K562 (cell line): ENCODE measurements around the gene AGO1. TPM values are rescaled to one million over a fixed set of nuclear protein-coding genes. Genes with fewer than 3 reads are reported as not detected.

Experiments used
- ARID2 ChIP-seq: fragments of 450-650 bp; IDR thresholded peaks from 2 replicates; pipeline ENCODE4 v1.6.1; 2017; ENCODE audit warnings: antibody characterized with exemption, mild to moderate bottlenecking
- BRCA1 ChIP-seq, 2 experiments: fragments of 450-650 bp in 1 of 2; sonication (generic) in 1 of 2; formaldehyde crosslinking in 1 of 2; IDR thresholded peaks; 2 replicates each; pipeline versions ENCODE4 v1.5.0 to v1.6.1; 2017 to 2020; ENCODE audit warnings: mild to moderate bottlenecking in 1 of 2, missing genetic modification reagents in 1 of 2
- CREB5 ChIP-seq: fragments of 250-450 bp; sonication (Bioruptor Pico); IDR thresholded peaks from 2 replicates; pipeline ENCODE4 v1.5.0; 2020; ENCODE audit warnings: mild to moderate bottlenecking
- ELF2 ChIP-seq: fragments of 250-450 bp; sonication (Bioruptor Pico); IDR thresholded peaks from 2 replicates; pipeline ENCODE4 v1.5.0; 2021; ENCODE audit warnings: mild to moderate bottlenecking
- FOXA3 ChIP-seq, 2 experiments: fragments of 450-650 bp in 1 of 2; sonication (generic) in 1 of 2; formaldehyde crosslinking; IDR thresholded peaks in 1 of 2; conservative IDR thresholded peaks in 1 of 2; 2 replicates each; pipeline versions ENCODE4 v1.4.0 to v1.8.0; 2020 to 2022; ENCODE audit warnings: mild to moderate bottlenecking in 2 of 2, missing genetic modification reagents in 1 of 2
- GMEB1 ChIP-seq: fragments of 250-450 bp; sonication (Bioruptor Pico); IDR thresholded peaks from 2 replicates; pipeline ENCODE4 v1.4.0; 2020; ENCODE audit warnings: mild to moderate bottlenecking
- HDAC1 ChIP-seq, 2 experiments: fragments of 450-650 bp; IDR thresholded peaks; 2 replicates each; pipeline ENCODE4 v1.6.1; 2016 to 2017; ENCODE audit warnings: inconsistent platforms in 1 of 2, mild to moderate bottlenecking in 1 of 2, moderate library complexity in 1 of 2
- KDM1A ChIP-seq, 2 experiments: fragments of 450-650 bp; IDR thresholded peaks; 2 replicates each; pipeline ENCODE4 v1.6.1; 2016; ENCODE audit warnings: mild to moderate bottlenecking in 2 of 2
- LEF1 ChIP-seq: fragments of 450-650 bp; IDR thresholded peaks from 2 replicates; pipeline ENCODE4 v1.6.1; 2016; ENCODE audit warnings: mild to moderate bottlenecking
- PBX2 ChIP-seq, 2 experiments: IDR thresholded peaks in 1 of 2; conservative IDR thresholded peaks in 1 of 2; 2 replicates each; pipeline ENCODE4 v1.6.1; 2016; ENCODE audit warnings: low read depth in 2 of 2, mild to moderate bottlenecking in 1 of 2, missing compliant biosample characterization in 1 of 2, missing genetic modification characterization in 1 of 2, moderate library complexity in 1 of 2
- PHF20 ChIP-seq: fragments of 450-650 bp; IDR thresholded peaks from 2 replicates; pipeline ENCODE4 v1.6.1; 2018; ENCODE audit not compliant: partially characterized antibody
- PPARD ChIP-seq: fragments of 250-450 bp; sonication (Bioruptor Pico); IDR thresholded peaks from 2 replicates; pipeline ENCODE4 v1.8.0; 2022; ENCODE audit warnings: inconsistent platforms, mild to moderate bottlenecking, moderate library complexity
- SNIP1 ChIP-seq: fragments of 450-650 bp; IDR thresholded peaks from 2 replicates; pipeline ENCODE4 v1.7.1; 2017; ENCODE audit warnings: low read depth, mild to moderate bottlenecking
- TAL1 ChIP-seq: fragments of 450-650 bp; IDR thresholded peaks from 2 replicates; pipeline ENCODE4 v1.6.1; 2016; ENCODE audit warnings: mild to moderate bottlenecking
- TCF3 ChIP-seq: sonication (generic); formaldehyde crosslinking; IDR thresholded peaks from 2 replicates; pipeline ENCODE4 v1.4.0; 2020; ENCODE audit warnings: mild to moderate bottlenecking, missing genetic modification reagents
- THRA ChIP-seq: fragments of 450-650 bp; IDR thresholded peaks from 2 replicates; pipeline ENCODE4 v1.6.1; 2017; ENCODE audit warnings: mild to moderate bottlenecking, moderate library complexity
- TOE1 ChIP-seq, 2 experiments: fragments of 450-650 bp in 1 of 2; sonication (generic) in 1 of 2; formaldehyde crosslinking in 1 of 2; IDR thresholded peaks; 2 replicates each; pipeline versions ENCODE4 v1.7.1 to v1.8.0; 2016 to 2022; ENCODE audit warnings: borderline replicate concordance in 2 of 2, mild to moderate bottlenecking in 2 of 2, antibody characterized with exemption in 1 of 2, inconsistent platforms in 1 of 2, low read depth in 1 of 2, missing genetic modification reagents in 1 of 2, moderate library complexity in 1 of 2
- TSC22D4 ChIP-seq: fragments of 450-650 bp; IDR thresholded peaks from 2 replicates; pipeline ENCODE4 v1.6.1; 2016; ENCODE audit warnings: missing genetic modification characterization, missing biosample characterization, control low read depth
- ZFP91 ChIP-seq: sonication (generic); formaldehyde crosslinking; IDR thresholded peaks from 2 replicates; pipeline ENCODE4 v1.8.0; 2022; ENCODE audit warnings: mild to moderate bottlenecking, missing genetic modification reagents
- polyA plus RNA-seq, 8 experiments: library from polyadenylated mRNA; depleted of rRNA in 4 of 8; stranded (reverse) in 5 of 8; unstranded in 3 of 8; fragments of >200 nt; fragmentation: Nextera tagmentation in 2 of 8; fragmentation: Illumina TruSeq in 1 of 8; extraction: Ambion mirVana in 2 of 8; extraction: Trizol in 1 of 8; gene quantifications; 2 replicates each; pipeline versions ENCODE4 v1.2.1 to v1.2.3, GENCODE V29; 2011 to 2014; ENCODE audit warnings: inconsistent platforms in 1 of 8, missing spikeins in 1 of 8
- total RNA-seq, 7 experiments: library from RNA; depleted of rRNA in 6 of 7; stranded (reverse); fragments of >200 nt in 6 of 7; fragmentation: Illumina TruSeq in 2 of 7; extraction: Trizol in 2 of 7; gene quantifications; 2 replicates each; pipeline versions ENCODE4 v1.2.1 to v1.2.3, GENCODE V29; 2011 to 2021; ENCODE audit warnings: low replicate concordance in 1 of 7

Gene AGO1
- total and polyA plus RNA-seq, 9 of the 15 experiments (the other 6 are each of a cell fraction or from before 2014, with no cell fraction given), result 7.3 to 64.2 (median 26.0) TPM

GRCh38 chr1:35962952-35963351 lies 79.9 kb downstream of the AGO1 start (continued):
- TF ChIP-seq PPARD (CRISPR knock-in tag), result no peak
- TF ChIP-seq PHF20, result no peak
- 0 out of 2 replicates have a peak, but pooled peaks have one; percentile 34 for TF ChIP-seq THRA
- TF ChIP-seq GMEB1 (CRISPR knock-in tag), result no peak
- TF ChIP-seq TCF3 (CRISPR knock-in tag), result 0 out of 2 replicates have a peak, but pooled peaks have one; percentile 15
- no peak for TF ChIP-seq FOXA3 (CRISPR knock-in tag; conservative IDR thresholded peaks at IDR 0.05 in 1 of 2, IDR thresholded peaks at IDR 0.05 in 1 of 2)
- no peak for TF ChIP-seq SNIP1
- no peak for TF ChIP-seq ZFP91 (CRISPR knock-in tag)
- TF ChIP-seq PBX2 (CRISPR knock-in tag; IDR thresholded peaks at IDR 0.05; ENCODE audit: low read depth), result no peak
- TF ChIP-seq PBX2 (tag; conservative IDR thresholded peaks at IDR 0.05; ENCODE audit: low read depth), result peak; percentile 74
- TF ChIP-seq CREB5 (CRISPR knock-in tag), result no peak
- TF ChIP-seq KDM1A (IDR thresholded peaks at IDR 0.05), result peak; percentile 81 to 82; a peak in 3 of 4 replicates
- no peak for TF ChIP-seq ELF2 (CRISPR knock-in tag)
- no peak for TF ChIP-seq ARID2
- peak in 1 of 2 experiments; percentile 58; a peak in 2 of 4 replicates for TF ChIP-seq HDAC1 (IDR thresholded peaks at IDR 0.05)
- no peak for TF ChIP-seq TOE1 (IDR thresholded peaks at IDR 0.05; ENCODE audit: borderline replicate concordance)
- no peak for TF ChIP-seq TOE1 (CRISPR knock-in tag; IDR thresholded peaks at IDR 0.05; ENCODE audit: borderline replicate concordance, low read depth)
- TF ChIP-seq LEF1, result no peak
- TF ChIP-seq BRCA1 (IDR thresholded peaks at IDR 0.05), result no peak
- no peak for TF ChIP-seq BRCA1 (CRISPR knock-in tag; IDR thresholded peaks at IDR 0.05)
- TF ChIP-seq TAL1, result peak; percentile 36; the same call in 1 of the 2 replicates
- no peak for TF ChIP-seq TSC22D4 (tag)
